MG63 (cell line): Measurements from ENCODE around the gene IL16. TPM values are rescaled to one million over a fixed set of nuclear protein-coding genes. Genes with fewer than 3 reads are reported as not detected.
A peak's percentile ranks its signal among the peaks of the same experiment; 100 is the strongest.
"Not testable (repeated sequence)": the region's sequence is repeated elsewhere in the genome, so short reads cannot be mapped to it uniquely, and the experiment has no call there.

ENCODE experiments used
- DNase-seq: peaks from one replicate; pipeline ENCODE4 v3.0.0-alpha.2; 2020
- H3K27me3 ChIP-seq: fragments of 250-450 bp; sonication (Bioruptor Pico); 2 replicates; pipeline ENCODE4 v1.5.1; 2020; ENCODE audit warnings: mild to moderate bottlenecking, moderate library complexity
- H3K36me3 ChIP-seq: fragments of 250-450 bp; sonication (Bioruptor Pico); 2 replicates; pipeline ENCODE4 v1.5.1; 2020; ENCODE audit warnings: mild to moderate bottlenecking, moderate library complexity
- H3K4me3 ChIP-seq: fragments of 250-450 bp; sonication (Bioruptor Pico); 2 replicates; pipeline ENCODE4 v1.5.1; 2020; ENCODE audit warnings: mild to moderate bottlenecking, moderate library complexity
- H3K9me3 ChIP-seq: fragments of 250-450 bp; sonication (Bioruptor Pico); 2 replicates; pipeline ENCODE4 v1.5.1; 2020; ENCODE audit warnings: mild to moderate bottlenecking, moderate library complexity
- total RNA-seq: library from RNA; depleted of rRNA; stranded (reverse); fragments of >200 nt; shearing (Covaris generic); gene quantifications from 2 replicates; pipeline ENCODE4 v1.2.3, GENCODE V29; 2014; ENCODE audit warnings: low replicate concordance

The IL16 gene
- total RNA-seq, 1 experiment from 2014 or later: 0.10 TPM

GRCh38 chr15:81321667-81322066 is 125.0 kb downstream of the IL16 start:
- H3K9me3 ChIP-seq: no peaks in the 10 kb centered on the region
- H3K4me3 ChIP-seq: no peak overlapping the region
- no peaks in the 10 kb centered on the region for H3K27me3 ChIP-seq
- peaks cover 14% of the 10 kb centered on the region for H3K36me3 ChIP-seq
- DNase-seq: no peak

DNA sequence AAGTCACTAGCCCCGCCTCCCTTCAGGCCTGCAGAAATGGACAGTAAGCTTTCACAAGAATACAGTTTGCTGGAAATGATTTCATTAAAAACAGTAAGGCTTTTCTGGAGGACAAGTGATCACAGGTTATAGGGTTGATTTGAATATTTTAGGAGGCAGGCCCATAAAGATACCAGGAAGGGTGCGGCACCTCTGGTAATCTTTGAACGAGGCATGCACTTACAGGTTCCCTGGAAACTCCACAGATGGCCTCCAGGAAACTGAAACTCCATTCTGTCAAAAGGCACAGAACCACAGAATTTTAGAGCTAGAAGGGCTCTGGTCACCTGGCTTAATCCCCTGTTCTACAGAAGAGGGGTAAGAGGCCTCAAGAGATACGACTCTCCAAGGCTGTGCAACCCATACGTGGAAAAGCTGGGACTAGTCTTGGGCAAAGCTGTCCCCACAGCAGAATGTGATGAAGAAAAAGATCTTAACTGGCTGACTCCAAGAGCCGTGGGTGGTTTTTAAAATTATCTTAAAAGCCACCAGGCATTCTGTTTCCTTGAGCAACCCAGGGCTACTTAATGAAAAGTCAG is 126.1 kb downstream of the IL16 start:
- Histone ChIP-seq H3K9me3 (no peaks in the 10 kb centered on the region), H3K36me3 (peaks cover 10% of the 10 kb centered on the region; the same call in 1 of the 2 replicates), H3K4me3 (no peak overlapping the region), H3K27me3 (no peaks in the 10 kb centered on the region)
- no peak for DNase-seq

- no peaks in the 10 kb centered on the region for H3K9me3 ChIP-seq
- DNase-seq: no peak
- H3K27me3 ChIP-seq: no peaks in the 10 kb centered on the region
- peaks cover 4% of the 10 kb centered on the region; the same call in 1 of the 2 replicates for H3K36me3 ChIP-seq
- H3K4me3 ChIP-seq: peak overlapping the region; percentile 62
Observed at GRCh38 chr15:81323559-81323943, 126.9 kb downstream of the IL16 start.

- peak; percentile 99 for DNase-seq
- no peaks in the 10 kb centered on the region for H3K27me3 ChIP-seq
- H3K36me3 ChIP-seq: peaks cover 3% of the 10 kb centered on the region; the same call in 1 of the 2 replicates
- no peaks in the 10 kb centered on the region for H3K9me3 ChIP-seq
- peak within 1 kb of the TSS; percentile 62 for H3K4me3 ChIP-seq
Observed at GRCh38 chr15:81323944-81324881, 127.5 kb downstream of the IL16 start, which contains the start of gene STARD5. Gene STARD5 (minus strand): TSS chr15:81324141. CDS start chr15:81324099, 42 bp downstream.

GRCh38 chr15:81326466-81327212 is 130.0 kb downstream of the IL16 start:
- no peak for DNase-seq

GRCh38 chr15:81327516-81327915 is 130.8 kb downstream of the IL16 start:
- H3K27me3 ChIP-seq: no peaks in the 10 kb centered on the region
- DNase-seq: no peak
- H3K4me3 ChIP-seq: no peak overlapping the region
- no peaks in the 10 kb centered on the region for H3K9me3 ChIP-seq
- no peaks in the 10 kb centered on the region for H3K36me3 ChIP-seq

More at GRCh38 chr15:81326466-81327212, 130.0 kb downstream of the IL16 start:
- H3K36me3 ChIP-seq: no peaks in the 10 kb centered on the region
- no peak overlapping the region for H3K4me3 ChIP-seq
- no peaks in the 10 kb centered on the region for H3K9me3 ChIP-seq
- H3K27me3 ChIP-seq: no peaks in the 10 kb centered on the region

- no peaks in the 10 kb centered on the region for H3K27me3 ChIP-seq
- DNase-seq: no peak
- no peaks in the 10 kb centered on the region for H3K9me3 ChIP-seq
- H3K36me3 ChIP-seq: no peaks in the 10 kb centered on the region
- no peak overlapping the region for H3K4me3 ChIP-seq
Observed at GRCh38 chr15:81329446-81329845, 132.8 kb downstream of the IL16 start.

DNA sequence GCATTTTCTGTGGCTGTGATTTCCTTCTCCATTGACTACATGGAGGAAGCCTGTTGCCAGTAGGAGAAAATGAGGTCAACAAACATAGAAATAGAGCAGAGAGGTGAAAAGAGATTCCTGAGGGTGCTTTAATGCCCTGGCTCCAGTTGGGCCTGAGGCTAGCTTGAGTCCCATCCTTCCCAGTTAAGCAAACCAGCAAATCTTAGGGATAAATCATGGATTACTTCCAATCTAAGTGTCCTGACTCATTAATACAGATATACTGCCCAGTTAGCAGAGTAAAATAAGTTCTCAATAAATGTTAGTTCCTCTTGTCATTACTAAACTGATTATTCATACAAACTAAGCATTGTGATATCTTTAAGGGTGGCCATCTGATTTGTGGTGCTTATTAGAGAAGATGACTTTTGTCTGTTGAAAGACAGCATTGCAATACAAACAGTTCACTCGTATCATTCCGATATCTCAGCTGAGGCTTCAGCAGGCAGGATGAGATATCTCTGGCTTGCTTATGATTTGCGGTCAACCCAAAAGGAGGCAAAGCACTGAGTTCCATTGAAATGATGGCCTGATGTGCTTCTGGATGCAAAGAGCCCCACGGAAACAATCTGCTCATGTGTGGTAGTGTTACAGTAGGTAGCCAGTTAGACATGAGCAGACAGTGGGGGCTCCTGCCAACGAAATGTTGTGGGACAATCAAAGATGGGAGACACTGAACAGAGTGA is 133.8 kb downstream of the IL16 start:
- Histone ChIP-seq H3K27me3 (no peaks in the 10 kb centered on the region), H3K4me3 (no peak overlapping the region), H3K9me3 (no peaks in the 10 kb centered on the region), H3K36me3 (no peaks in the 10 kb centered on the region)
- no peak for DNase-seq

- not testable (repeated sequence) for H3K9me3 ChIP-seq, H3K4me3 ChIP-seq, H3K27me3 ChIP-seq, DNase-seq, H3K36me3 ChIP-seq
Observed at GRCh38 chr15:81331141-81331540, 134.5 kb downstream of the IL16 start.

- Histone ChIP-seq H3K4me3 (no peak overlapping the region), H3K9me3 (no peaks in the 10 kb centered on the region), H3K36me3 (no peaks in the 10 kb centered on the region), H3K27me3 (no peaks in the 10 kb centered on the region)
- DNase-seq: no peak
Observed at GRCh38 chr15:81331600-81331999, 134.9 kb downstream of the IL16 start.

- Histone ChIP-seq H3K36me3 (no peaks in the 10 kb centered on the region), H3K4me3 (no peak overlapping the region), H3K27me3 (no peaks in the 10 kb centered on the region), H3K9me3 (no peaks in the 10 kb centered on the region)
- no peak for DNase-seq
Observed at GRCh38 chr15:81332326-81332725, 135.6 kb downstream of the IL16 start.

DNA sequence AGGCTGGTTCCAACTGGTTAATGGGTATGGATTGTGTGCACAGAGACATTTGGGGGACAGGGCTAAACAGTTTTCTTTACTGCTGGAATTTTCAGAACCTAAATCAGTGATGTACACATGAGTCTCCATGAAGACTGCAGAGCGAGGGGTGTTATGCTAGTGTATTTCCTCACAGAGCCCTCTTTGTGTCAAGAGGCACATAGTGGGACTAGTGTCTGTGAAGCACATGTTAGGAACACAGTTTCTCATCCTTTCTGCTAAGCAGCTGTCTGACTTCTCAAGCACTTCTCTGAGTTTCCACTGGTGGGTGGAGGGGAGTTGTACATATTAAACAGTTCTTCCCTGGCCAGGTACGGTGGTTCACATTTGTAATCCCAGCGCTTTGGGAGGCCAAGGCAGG is 136.7 kb downstream of the IL16 start:
- Histone ChIP-seq H3K27me3 (no peaks in the 10 kb centered on the region), H3K9me3 (no peaks in the 10 kb centered on the region), H3K36me3 (no peaks in the 10 kb centered on the region), H3K4me3 (no peak overlapping the region)
- DNase-seq: no peak

DNA sequence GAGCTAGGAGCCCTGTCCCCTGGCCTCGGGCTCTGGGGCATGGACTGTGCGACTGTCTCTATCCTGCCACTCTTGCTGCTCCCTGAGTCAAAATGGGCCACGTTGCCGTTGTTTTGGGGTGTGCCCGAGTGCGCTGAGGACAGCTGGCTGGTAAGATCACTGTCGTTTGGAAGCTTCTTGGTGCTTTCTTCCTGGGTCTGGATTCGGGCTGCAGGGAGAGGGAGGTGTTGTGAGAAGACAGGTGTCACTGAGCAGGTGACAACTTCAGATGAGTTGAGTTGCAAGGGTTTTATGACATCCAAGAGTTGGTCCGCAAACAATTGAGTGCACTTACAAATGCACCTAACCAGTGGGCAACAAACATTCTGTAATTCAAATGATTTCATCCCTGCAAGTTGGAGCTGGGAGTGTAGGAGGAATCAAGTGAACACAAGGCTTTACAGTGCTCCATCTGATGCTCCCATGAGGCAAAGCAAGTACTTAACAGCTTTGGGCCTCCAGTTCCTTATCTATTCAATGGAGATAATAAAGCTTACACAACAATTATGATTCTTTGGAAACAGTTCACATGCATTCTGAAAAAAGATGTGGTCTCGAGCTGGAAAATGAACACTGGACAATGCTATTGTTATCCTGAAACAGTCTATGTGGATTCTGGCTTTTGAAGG is 138.2 kb downstream of the IL16 start:
- no peak for DNase-seq
- H3K9me3 ChIP-seq: no peaks in the 10 kb centered on the region
- H3K36me3 ChIP-seq: no peaks in the 10 kb centered on the region
- no peaks in the 10 kb centered on the region for H3K27me3 ChIP-seq
- H3K4me3 ChIP-seq: no peak overlapping the region

DNA sequence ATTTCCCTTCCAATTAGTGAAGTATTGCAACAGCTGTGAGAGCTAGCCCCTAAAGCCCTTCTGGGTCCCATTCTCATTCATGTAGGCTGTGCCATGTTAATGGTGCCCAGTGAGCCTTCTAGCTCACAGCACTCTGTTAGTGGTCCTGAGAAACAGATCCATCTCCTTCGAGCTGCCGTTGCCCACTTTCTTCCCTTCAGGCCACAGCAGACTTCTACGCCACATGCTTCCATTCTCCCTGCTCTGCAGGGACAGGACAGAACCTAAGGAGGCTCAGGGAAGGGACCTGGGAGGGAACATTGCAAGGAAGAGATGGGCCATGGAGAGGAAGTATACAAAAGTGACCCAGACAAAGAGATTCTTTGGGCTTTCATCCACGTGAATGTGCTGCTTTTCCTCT is 139.0 kb downstream of the IL16 start:
- no peaks in the 10 kb centered on the region for H3K27me3 ChIP-seq
- no peak overlapping the region for H3K4me3 ChIP-seq
- H3K9me3 ChIP-seq: no peaks in the 10 kb centered on the region
- no peak for DNase-seq
- H3K36me3 ChIP-seq: no peaks in the 10 kb centered on the region

GRCh38 chr15:81336568-81336967 is 139.9 kb downstream of the IL16 start:
- Histone ChIP-seq H3K4me3 (no peak overlapping the region), H3K9me3 (no peaks in the 10 kb centered on the region), H3K36me3 (no peaks in the 10 kb centered on the region), H3K27me3 (no peaks in the 10 kb centered on the region)
- peak; percentile 30 for DNase-seq

- Histone ChIP-seq H3K27me3 (no peaks in the 10 kb centered on the region), H3K4me3 (no peak overlapping the region), H3K9me3 (no peaks in the 10 kb centered on the region), H3K36me3 (no peaks in the 10 kb centered on the region)
- no peak for DNase-seq
Observed at GRCh38 chr15:81337241-81337640, 140.6 kb downstream of the IL16 start.
